ENCODE data around the gene SPATS2L. TPM values are rescaled to one million over a fixed set of nuclear protein-coding genes. Genes with fewer than 3 reads are reported as not detected.

Gene SPATS2L
- total and polyA plus RNA-seq, 8 donors = 36.8 to 245 (median 80.7) TPM

- no peak for TF ChIP-seq POLR2AphosphoS5 (IDR thresholded peaks at IDR 0.05)
- TF ChIP-seq EP300 (IDR thresholded peaks at IDR 0.05) = no peak
- TF ChIP-seq POLR2A (IDR thresholded peaks at IDR 0.05) = no peak
- TF ChIP-seq, protein P1, sequence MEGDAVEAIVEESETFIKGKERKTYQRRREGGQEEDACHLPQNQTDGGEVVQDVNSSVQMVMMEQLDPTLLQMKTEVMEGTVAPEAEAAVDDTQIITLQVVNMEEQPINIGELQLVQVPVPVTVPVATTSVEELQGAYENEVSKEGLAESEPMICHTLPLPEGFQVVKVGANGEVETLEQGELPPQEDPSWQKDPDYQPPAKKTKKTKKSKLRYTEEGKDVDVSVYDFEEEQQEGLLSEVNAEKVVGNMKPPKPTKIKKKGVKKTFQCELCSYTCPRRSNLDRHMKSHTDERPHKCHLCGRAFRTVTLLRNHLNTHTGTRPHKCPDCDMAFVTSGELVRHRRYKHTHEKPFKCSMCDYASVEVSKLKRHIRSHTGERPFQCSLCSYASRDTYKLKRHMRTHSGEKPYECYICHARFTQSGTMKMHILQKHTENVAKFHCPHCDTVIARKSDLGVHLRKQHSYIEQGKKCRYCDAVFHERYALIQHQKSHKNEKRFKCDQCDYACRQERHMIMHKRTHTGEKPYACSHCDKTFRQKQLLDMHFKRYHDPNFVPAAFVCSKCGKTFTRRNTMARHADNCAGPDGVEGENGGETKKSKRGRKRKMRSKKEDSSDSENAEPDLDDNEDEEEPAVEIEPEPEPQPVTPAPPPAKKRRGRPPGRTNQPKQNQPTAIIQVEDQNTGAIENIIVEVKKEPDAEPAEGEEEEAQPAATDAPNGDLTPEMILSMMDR (IDR thresholded peaks at IDR 0.05) = no peak
- H3K36me3 ChIP-seq = peaks cover 6 to 12% (median 8%) of the 10 kb centered on the region in 4 donors
- no peaks in the 10 kb centered on the region for H3K27me3 ChIP-seq
- H3K27ac ChIP-seq = no peak overlapping the region
- WGBS, 5 donors = 75 to 82% (median 76%) methylated on average over 3 of the region's 3 CpGs
- no peaks in the 10 kb centered on the region for H3K9me3 ChIP-seq
- intact Hi-C loops (cut with DNase I; ENCODE audit: low total_unique reads) = loop anchor here (5.0 kb wide), 1 partner anchor 503 kb away; no protein-coding TSS in a partner anchor
- DNase-seq = no peak
- no peak overlapping the region for H3K4me3 ChIP-seq
- peaks cover 0 to 8% (median 2%) of the 10 kb centered on the region in 4 donors for H3K4me1 ChIP-seq
These were observed 178.4 kb downstream of the SPATS2L start for GRCh38 chr2:200484934-200485333.

DNA sequence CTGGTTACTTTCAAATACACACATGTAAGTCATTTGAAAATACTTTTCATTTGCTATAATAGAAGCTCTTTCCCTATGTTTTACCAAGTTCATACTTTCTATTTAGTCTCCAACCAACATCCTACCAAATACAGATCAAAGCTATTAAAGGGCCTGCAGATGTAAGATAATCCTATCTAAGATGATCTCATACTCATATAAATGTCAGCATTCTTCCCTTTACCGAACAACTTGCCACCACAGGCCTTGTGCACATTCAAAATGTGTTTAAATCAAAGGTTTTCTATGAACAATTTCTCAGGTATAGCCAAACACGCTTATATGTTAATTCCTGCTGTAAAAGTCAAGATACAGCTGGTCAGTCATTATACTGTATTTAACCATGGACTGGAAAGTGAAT is 180.0 kb downstream of the SPATS2L start:
- no peak overlapping the region for H3K4me3 ChIP-seq
- intact Hi-C loops (cut with DNase I; ENCODE audit: low total_unique reads) = no loop called here
- peaks cover 0 to 5% (median under 1%) of the 10 kb centered on the region in 4 donors for H3K4me1 ChIP-seq
- no peaks in the 10 kb centered on the region for H3K9me3 ChIP-seq
- no peak for DNase-seq
- no peak overlapping the region for H3K27ac ChIP-seq
- TF ChIP-seq EP300 (IDR thresholded peaks at IDR 0.05) = no peak
- no peak for TF ChIP-seq POLR2A (IDR thresholded peaks at IDR 0.05)
- peaks cover 12 to 28% (median 24%) of the 10 kb centered on the region in 4 donors for H3K36me3 ChIP-seq
- H3K27me3 ChIP-seq = no peaks in the 10 kb centered on the region
- WGBS, 5 donors = 56 to 68% (median 65%) methylated on average over 2 of the region's 2 CpGs

DNA sequence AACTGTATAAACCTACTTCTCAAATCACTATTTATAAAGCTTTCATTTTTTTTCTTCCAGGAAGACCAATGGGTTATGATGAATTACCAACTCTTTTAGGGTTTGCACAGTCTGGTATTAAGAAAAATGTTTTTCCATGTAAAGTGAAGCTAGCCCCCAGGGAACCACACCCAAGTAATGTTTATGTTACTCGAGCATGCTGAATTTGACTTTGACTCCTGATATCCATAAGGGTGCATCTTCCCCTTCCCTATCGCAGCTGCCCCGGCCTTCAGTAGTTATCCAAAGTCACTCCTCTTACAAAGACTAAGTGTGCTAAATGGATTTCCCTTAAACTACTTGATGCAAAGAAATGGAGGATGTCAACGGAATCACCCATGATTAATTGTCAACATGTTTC is 181.7 kb downstream of the SPATS2L start:
- H3K27me3 ChIP-seq = no peaks in the 10 kb centered on the region
- intact Hi-C loops (cut with DNase I; ENCODE audit: low total_unique reads) = no loop called here
- no peak overlapping the region for H3K27ac ChIP-seq
- DNase-seq = no peak
- no peak overlapping the region for H3K4me3 ChIP-seq
- TF ChIP-seq, protein P1 (IDR thresholded peaks at IDR 0.05) = no peak
- no peak for TF ChIP-seq POLR2A (IDR thresholded peaks at IDR 0.05)
- no peak for TF ChIP-seq EP300 (IDR thresholded peaks at IDR 0.05)
- no peak for TF ChIP-seq POLR2AphosphoS5 (IDR thresholded peaks at IDR 0.05)
- H3K9me3 ChIP-seq = no peaks in the 10 kb centered on the region
- peaks cover 12 to 44% (median 41%) of the 10 kb centered on the region in 4 donors for H3K36me3 ChIP-seq
- peaks cover 0 to 3% (median 0%) of the 10 kb centered on the region in 4 donors for H3K4me1 ChIP-seq
- 74 to 82% (median 76%) methylated on average over 4 of the region's 4 CpGs for WGBS, 5 donors

- no peak for DNase-seq
- TF ChIP-seq POLR2A (IDR thresholded peaks at IDR 0.05) = no peak
- Histone ChIP-seq H3K27me3 (no peaks in the 10 kb centered on the region), H3K36me3 (peaks cover 24 to 62% (median 59%) of the 10 kb centered on the region in 4 donors), H3K4me1 (no peaks in the 10 kb centered on the region), H3K4me3 (no peak overlapping the region), H3K27ac (no peak overlapping the region), H3K9me3 (no peaks in the 10 kb centered on the region)
- intact Hi-C loops (cut with DNase I; ENCODE audit: low total_unique reads) = no loop called here
- WGBS, 5 donors = 93 to 96% (median 95%) methylated on average over 17 to 22 of the region's 22 CpGs
These were observed 183.5 kb downstream of the SPATS2L start for GRCh38 chr2:200490001-200490400.

DNA sequence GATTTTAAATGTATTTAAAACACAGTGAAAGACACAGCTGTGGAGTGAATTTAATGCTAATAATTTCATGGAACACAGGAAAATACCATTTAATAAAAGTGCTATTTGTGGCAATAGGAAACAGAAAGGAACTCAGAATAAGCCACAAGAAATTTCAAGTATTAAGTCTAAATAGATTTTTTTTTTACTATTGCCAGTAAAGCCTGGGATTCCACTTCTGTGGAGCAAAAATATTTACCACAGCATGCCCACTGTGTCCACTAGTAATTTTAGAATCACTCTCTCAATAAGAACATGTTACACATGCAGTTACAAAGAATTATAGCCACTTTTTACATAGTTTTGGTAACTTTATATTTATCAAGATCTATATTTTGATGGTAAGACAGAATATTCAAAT is 186.2 kb downstream of the SPATS2L start:
- TF ChIP-seq, protein P1 (IDR thresholded peaks at IDR 0.05) = no peak
- TF ChIP-seq EP300 (IDR thresholded peaks at IDR 0.05) (no peak), POLR2AphosphoS5 (IDR thresholded peaks at IDR 0.05) (no peak), POLR2A (IDR thresholded peaks at IDR 0.05) (no peak)
- intact Hi-C loops (cut with DNase I; ENCODE audit: low total_unique reads) = no loop called here
- Histone ChIP-seq H3K9me3 (no peaks in the 10 kb centered on the region), H3K36me3 (peaks cover 36 to 89% (median 85%) of the 10 kb centered on the region in 4 donors), H3K4me1 (no peaks in the 10 kb centered on the region), H3K27ac (no peak overlapping the region), H3K4me3 (no peak overlapping the region), H3K27me3 (no peaks in the 10 kb centered on the region)
- DNase-seq = no peak
